ENCODE measurements around the gene NTM.

DNA sequence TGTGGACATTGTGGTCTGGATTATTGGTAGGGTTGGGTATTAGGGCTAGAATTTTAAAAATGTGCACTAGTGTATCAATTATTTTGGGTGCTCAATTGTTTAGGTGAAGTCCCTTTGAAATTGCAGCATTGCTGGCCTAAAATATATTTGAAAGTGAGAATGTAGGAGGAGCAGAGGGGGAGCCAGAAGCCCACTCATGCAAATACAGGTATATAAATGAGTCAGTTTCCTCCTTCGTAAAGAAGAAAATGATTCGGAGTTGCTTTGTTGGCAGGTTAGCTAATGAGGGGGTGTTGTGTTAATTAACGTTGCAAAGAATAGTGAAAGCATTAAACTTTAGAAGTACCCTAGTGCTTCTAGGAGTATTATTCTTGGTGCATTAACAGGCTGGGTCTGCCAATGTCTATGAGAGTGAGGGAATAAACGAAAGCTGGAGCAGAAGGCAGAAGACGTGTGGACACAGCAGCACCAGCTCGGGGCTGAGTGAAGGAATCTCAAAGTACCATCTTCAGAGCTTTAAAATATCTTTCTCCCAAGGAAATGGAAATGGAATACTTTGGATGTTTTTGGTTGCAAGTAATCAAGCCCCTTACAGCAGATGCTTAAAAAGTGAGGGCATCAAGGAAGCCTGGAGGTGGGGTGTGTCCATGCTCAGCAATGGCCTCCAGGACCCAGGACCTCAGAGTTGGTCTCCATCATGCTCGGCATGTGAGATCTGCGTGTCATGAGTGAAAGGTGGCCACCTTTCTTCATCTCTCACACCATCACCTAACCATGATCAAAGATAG is 522.9 kb downstream of the NTM start:
- no peak for TF ChIP-seq POLR2A (IDR thresholded peaks at IDR 0.05)
- TF ChIP-seq, protein P1, sequence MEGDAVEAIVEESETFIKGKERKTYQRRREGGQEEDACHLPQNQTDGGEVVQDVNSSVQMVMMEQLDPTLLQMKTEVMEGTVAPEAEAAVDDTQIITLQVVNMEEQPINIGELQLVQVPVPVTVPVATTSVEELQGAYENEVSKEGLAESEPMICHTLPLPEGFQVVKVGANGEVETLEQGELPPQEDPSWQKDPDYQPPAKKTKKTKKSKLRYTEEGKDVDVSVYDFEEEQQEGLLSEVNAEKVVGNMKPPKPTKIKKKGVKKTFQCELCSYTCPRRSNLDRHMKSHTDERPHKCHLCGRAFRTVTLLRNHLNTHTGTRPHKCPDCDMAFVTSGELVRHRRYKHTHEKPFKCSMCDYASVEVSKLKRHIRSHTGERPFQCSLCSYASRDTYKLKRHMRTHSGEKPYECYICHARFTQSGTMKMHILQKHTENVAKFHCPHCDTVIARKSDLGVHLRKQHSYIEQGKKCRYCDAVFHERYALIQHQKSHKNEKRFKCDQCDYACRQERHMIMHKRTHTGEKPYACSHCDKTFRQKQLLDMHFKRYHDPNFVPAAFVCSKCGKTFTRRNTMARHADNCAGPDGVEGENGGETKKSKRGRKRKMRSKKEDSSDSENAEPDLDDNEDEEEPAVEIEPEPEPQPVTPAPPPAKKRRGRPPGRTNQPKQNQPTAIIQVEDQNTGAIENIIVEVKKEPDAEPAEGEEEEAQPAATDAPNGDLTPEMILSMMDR (IDR thresholded peaks at IDR 0.05): no peak

Data from uterus (tissue), 2 donors.